ENCODE results near the gene MBLAC1. TPM values are rescaled to one million over a fixed set of nuclear protein-coding genes. Genes with fewer than 3 reads are reported as not detected.

The MBLAC1 gene
- total RNA-seq, 1 experiment from 2014 or later = 3.5 TPM

DNA sequence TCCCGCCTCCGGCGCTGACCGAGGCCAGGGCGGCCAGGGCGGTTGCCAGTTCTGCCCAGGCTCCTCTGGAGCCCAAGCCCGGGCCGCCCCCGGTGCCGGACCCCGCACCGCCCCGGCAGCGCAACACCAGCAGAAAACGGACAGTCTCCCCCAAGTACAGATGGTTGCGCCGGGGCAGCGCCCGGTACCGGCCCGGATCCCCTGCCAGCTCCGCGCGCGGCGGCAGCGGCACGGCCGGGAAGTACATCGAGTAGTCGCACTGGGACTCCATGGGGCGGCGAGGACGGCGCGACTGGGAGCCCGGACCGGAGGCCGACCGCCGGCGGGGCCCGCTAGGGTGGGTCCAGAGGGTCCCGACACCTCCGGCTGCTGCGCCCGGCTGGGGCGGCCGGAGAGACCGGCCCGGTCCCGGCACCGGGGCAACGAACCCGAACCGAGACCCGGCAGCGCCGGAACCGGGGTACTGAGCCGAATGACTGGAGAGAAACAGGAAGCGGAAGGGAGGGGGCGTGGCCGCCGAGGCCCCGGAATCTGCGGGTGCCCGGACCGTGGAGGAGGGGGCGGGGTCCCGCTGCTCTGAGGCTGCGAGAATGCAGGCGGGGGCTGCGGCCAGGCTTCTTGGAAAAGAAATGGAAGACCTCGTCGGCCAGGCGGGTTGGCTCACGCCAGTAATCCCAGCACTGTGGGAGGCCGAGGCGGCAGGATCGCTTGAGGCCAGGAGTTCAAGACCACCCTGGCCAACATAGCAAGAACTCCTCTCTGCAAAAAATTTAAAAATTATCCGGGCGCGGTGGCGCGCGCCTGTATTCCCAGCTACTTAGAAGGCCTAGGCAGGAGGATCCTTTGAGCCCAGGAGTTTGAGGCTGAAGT is 31.7 kb downstream of the MBLAC1 start, which contains the start of gene TRAPPC14 (continued):
- TF ChIP-seq TEAD4 (CRISPR knock-in tag; IDR thresholded peaks at IDR 0.05) = 0 out of 2 replicates have a peak, but pooled peaks have one; percentile 19
- peak; percentile 65 for TF ChIP-seq GABPB1 (CRISPR knock-in tag; IDR thresholded peaks at IDR 0.05)
- TF ChIP-seq, protein P1, sequence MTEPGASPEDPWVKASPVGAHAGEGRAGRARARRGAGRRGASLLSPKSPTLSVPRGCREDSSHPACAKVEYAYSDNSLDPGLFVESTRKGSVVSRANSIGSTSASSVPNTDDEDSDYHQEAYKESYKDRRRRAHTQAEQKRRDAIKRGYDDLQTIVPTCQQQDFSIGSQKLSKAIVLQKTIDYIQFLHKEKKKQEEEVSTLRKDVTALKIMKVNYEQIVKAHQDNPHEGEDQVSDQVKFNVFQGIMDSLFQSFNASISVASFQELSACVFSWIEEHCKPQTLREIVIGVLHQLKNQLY (CRISPR knock-in tag; IDR thresholded peaks at IDR 0.05) = 0 out of 2 replicates have a peak, but pooled peaks have one; percentile 28
- TF ChIP-seq ZNF317 (CRISPR knock-in tag; IDR thresholded peaks at IDR 0.05; ENCODE audit: borderline replicate concordance, low read depth) = no peak
- TF ChIP-seq, protein P2, sequence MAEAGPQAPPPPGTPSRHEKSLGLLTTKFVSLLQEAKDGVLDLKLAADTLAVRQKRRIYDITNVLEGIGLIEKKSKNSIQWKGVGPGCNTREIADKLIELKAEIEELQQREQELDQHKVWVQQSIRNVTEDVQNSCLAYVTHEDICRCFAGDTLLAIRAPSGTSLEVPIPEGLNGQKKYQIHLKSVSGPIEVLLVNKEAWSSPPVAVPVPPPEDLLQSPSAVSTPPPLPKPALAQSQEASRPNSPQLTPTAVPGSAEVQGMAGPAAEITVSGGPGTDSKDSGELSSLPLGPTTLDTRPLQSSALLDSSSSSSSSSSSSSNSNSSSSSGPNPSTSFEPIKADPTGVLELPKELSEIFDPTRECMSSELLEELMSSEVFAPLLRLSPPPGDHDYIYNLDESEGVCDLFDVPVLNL (CRISPR knock-in tag; IDR thresholded peaks at IDR 0.05; ENCODE audit: borderline replicate concordance, low read depth) = no peak
- no peak for TF ChIP-seq OVOL2 (CRISPR knock-in tag; IDR thresholded peaks at IDR 0.05; ENCODE audit: borderline replicate concordance)
- TF ChIP-seq, protein P3, sequence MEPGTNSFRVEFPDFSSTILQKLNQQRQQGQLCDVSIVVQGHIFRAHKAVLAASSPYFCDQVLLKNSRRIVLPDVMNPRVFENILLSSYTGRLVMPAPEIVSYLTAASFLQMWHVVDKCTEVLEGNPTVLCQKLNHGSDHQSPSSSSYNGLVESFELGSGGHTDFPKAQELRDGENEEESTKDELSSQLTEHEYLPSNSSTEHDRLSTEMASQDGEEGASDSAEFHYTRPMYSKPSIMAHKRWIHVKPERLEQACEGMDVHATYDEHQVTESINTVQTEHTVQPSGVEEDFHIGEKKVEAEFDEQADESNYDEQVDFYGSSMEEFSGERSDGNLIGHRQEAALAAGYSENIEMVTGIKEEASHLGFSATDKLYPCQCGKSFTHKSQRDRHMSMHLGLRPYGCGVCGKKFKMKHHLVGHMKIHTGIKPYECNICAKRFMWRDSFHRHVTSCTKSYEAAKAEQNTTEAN (CRISPR knock-in tag; IDR thresholded peaks at IDR 0.05) = no peak
- TF ChIP-seq, protein P4, sequence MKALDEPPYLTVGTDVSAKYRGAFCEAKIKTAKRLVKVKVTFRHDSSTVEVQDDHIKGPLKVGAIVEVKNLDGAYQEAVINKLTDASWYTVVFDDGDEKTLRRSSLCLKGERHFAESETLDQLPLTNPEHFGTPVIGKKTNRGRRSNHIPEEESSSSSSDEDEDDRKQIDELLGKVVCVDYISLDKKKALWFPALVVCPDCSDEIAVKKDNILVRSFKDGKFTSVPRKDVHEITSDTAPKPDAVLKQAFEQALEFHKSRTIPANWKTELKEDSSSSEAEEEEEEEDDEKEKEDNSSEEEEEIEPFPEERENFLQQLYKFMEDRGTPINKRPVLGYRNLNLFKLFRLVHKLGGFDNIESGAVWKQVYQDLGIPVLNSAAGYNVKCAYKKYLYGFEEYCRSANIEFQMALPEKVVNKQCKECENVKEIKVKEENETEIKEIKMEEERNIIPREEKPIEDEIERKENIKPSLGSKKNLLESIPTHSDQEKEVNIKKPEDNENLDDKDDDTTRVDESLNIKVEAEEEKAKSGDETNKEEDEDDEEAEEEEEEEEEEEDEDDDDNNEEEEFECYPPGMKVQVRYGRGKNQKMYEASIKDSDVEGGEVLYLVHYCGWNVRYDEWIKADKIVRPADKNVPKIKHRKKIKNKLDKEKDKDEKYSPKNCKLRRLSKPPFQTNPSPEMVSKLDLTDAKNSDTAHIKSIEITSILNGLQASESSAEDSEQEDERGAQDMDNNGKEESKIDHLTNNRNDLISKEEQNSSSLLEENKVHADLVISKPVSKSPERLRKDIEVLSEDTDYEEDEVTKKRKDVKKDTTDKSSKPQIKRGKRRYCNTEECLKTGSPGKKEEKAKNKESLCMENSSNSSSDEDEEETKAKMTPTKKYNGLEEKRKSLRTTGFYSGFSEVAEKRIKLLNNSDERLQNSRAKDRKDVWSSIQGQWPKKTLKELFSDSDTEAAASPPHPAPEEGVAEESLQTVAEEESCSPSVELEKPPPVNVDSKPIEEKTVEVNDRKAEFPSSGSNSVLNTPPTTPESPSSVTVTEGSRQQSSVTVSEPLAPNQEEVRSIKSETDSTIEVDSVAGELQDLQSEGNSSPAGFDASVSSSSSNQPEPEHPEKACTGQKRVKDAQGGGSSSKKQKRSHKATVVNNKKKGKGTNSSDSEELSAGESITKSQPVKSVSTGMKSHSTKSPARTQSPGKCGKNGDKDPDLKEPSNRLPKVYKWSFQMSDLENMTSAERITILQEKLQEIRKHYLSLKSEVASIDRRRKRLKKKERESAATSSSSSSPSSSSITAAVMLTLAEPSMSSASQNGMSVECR (CRISPR knock-in tag; IDR thresholded peaks at IDR 0.05; ENCODE audit: borderline replicate concordance) = peak; percentile 69; the same call in 1 of the 2 replicates
- no peak for TF ChIP-seq TP53 (CRISPR knock-in tag; IDR thresholded peaks at IDR 0.05)
- TF ChIP-seq, protein P5, sequence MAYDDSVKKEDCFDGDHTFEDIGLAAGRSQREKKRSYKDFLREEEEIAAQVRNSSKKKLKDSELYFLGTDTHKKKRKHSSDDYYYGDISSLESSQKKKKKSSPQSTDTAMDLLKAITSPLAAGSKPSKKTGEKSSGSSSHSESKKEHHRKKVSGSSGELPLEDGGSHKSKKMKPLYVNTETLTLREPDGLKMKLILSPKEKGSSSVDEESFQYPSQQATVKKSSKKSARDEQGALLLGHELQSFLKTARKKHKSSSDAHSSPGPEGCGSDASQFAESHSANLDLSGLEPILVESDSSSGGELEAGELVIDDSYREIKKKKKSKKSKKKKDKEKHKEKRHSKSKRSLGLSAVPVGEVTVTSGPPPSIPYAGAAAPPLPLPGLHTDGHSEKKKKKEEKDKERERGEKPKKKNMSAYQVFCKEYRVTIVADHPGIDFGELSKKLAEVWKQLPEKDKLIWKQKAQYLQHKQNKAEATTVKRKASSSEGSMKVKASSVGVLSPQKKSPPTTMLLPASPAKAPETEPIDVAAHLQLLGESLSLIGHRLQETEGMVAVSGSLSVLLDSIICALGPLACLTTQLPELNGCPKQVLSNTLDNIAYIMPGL (CRISPR knock-in tag; IDR thresholded peaks at IDR 0.05) = peak; percentile 73; the same call in 1 of the 2 replicates
- TF ChIP-seq, protein P6, sequence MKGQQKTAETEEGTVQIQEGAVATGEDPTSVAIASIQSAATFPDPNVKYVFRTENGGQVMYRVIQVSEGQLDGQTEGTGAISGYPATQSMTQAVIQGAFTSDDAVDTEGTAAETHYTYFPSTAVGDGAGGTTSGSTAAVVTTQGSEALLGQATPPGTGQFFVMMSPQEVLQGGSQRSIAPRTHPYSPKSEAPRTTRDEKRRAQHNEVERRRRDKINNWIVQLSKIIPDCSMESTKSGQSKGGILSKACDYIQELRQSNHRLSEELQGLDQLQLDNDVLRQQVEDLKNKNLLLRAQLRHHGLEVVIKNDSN (CRISPR knock-in tag; IDR thresholded peaks at IDR 0.05) = peak; percentile 36; the same call in 1 of the 2 replicates

DNA sequence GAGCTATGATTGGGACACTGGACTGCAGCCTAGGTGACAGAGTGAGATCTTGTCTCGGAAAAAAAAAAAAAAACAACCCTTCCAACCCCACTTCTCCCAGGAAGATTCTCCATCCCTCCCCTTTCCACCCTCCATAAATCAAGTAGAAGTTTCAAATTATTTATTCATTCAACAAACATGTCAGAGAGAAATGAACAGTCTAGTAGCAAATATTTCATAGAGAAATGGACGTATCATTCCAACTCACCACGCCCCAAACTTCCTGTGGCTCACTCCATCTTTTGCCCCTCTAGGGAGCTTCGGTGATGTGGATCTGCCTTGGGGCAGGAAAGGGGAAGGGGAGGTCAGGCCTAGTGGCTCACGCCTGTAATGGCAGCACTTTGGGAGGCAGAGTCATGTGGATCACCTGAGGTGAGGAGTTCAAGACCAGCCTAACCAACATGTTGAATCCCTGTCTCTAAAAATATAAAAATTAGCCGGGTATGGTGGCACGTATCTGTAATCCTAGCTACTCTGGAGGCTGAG is 32.4 kb downstream of the MBLAC1 start:
- DNase-seq (ENCODE audit: low spot score) (peak; percentile 39), ATAC-seq (no peak)
- TF ChIP-seq, protein P7, sequence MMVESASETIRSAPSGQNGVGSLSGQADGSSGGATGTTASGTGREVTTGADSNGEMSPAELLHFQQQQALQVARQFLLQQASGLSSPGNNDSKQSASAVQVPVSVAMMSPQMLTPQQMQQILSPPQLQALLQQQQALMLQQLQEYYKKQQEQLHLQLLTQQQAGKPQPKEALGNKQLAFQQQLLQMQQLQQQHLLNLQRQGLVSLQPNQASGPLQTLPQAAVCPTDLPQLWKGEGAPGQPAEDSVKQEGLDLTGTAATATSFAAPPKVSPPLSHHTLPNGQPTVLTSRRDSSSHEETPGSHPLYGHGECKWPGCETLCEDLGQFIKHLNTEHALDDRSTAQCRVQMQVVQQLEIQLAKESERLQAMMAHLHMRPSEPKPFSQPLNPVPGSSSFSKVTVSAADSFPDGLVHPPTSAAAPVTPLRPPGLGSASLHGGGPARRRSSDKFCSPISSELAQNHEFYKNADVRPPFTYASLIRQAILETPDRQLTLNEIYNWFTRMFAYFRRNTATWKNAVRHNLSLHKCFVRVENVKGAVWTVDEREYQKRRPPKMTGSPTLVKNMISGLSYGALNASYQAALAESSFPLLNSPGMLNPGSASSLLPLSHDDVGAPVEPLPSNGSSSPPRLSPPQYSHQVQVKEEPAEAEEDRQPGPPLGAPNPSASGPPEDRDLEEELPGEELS (CRISPR knock-in tag; IDR thresholded peaks at IDR 0.05) = no peak
- TF ChIP-seq ZNF423 (CRISPR knock-in tag; IDR thresholded peaks at IDR 0.05) = no peak
- TF ChIP-seq FOXK1 (CRISPR knock-in tag; IDR thresholded peaks at IDR 0.05) = no peak
- no peak for TF ChIP-seq NFE2L1 (CRISPR knock-in tag; IDR thresholded peaks at IDR 0.05)
- no peak for TF ChIP-seq GRHL2 (CRISPR knock-in tag; IDR thresholded peaks at IDR 0.05; ENCODE audit: insufficient replicate concordance, severe bottlenecking)
- no peak for TF ChIP-seq ZNF263 (CRISPR knock-in tag; IDR thresholded peaks at IDR 0.05; ENCODE audit: low read depth)
- TF ChIP-seq, protein P6 (CRISPR knock-in tag; IDR thresholded peaks at IDR 0.05) = no peak
- TF ChIP-seq, protein P8, sequence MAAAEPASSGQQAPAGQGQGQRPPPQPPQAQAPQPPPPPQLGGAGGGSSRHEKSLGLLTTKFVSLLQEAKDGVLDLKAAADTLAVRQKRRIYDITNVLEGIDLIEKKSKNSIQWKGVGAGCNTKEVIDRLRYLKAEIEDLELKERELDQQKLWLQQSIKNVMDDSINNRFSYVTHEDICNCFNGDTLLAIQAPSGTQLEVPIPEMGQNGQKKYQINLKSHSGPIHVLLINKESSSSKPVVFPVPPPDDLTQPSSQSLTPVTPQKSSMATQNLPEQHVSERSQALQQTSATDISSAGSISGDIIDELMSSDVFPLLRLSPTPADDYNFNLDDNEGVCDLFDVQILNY (CRISPR knock-in tag; IDR thresholded peaks at IDR 0.05) = no peak
- Mint-ChIP-seq H3K4me3 (peak overlapping the region; percentile 75), H3K27me3 (ENCODE audit: low read depth) (no peaks in the 10 kb centered on the region), H3K4me1 (peaks cover 32% of the 10 kb centered on the region), H3K27ac (peak overlapping the region; percentile 54), H3K36me3 (peaks cover 12% of the 10 kb centered on the region), H3K9me3 (no peaks in the 10 kb centered on the region)
- ChIA-PET CTCF (interaction anchor here (1.0 to 2.5 kb wide), 5 partner anchors 10 to 58 kb away, joined by 4 to 14 read pairs (median 4); partner anchors contain the start of gene GAL3ST4), POLR2A (interaction anchor here (0.6 to 1.3 kb wide), 2 partner anchors 9 to 10 kb away, joined by 3 to 5 read pairs; partner anchors contain the start of genes GAL3ST4 and LAMTOR4)
